ENCODE data around the gene PON2.

- TF ChIP-seq CTCF (IDR thresholded peaks at IDR 0.05; ENCODE audit: poor library complexity, severe bottlenecking): no peak
- no peak for TF ChIP-seq EZH2 (IDR thresholded peaks at IDR 0.05; ENCODE audit: borderline replicate concordance, insufficient read depth, low read length, poor library complexity, severe bottlenecking)
- TF ChIP-seq EP300 (conservative IDR thresholded peaks at IDR 0.05; ENCODE audit: poor library complexity, severe bottlenecking): no peak
- TF ChIP-seq POLR2AphosphoS5 (IDR thresholded peaks at IDR 0.05): no peak
Observed at GRCh38 chr7:95479992-95480624, 45.3 kb upstream of the PON2 start.
